K562 (cell line): ENCODE data around the gene RASGEF1C. TPM values are rescaled to one million over a fixed set of nuclear protein-coding genes. Genes with fewer than 3 reads are reported as not detected.

Experiments
- ATAC-seq: fragments of 200-7000 bp; cut with Tn5 transposase; 3 replicates; pipeline ENCODE4 v1.9.1; 2020; ENCODE audit warnings: moderate library complexity
- BruUV-seq: library from RNA; stranded (reverse); fragments of 400-500 nt; replicated peaks from 2 replicates; lab custom pipeline; 2021; lab: Mats Ljungman, UMichigan
- CTCF ChIA-PET: fragments of 300-600 bp; formaldehyde crosslinking; extraction: SDS; loops from one replicate; lab custom pipeline; 2021; ENCODE audit warnings: low intra/inter-chr PET ratio; lab: Yijun Ruan, JAX
- POLR2A ChIA-PET: fragments of 300-600, 350-650 bp; sonication (Branson Sonifier 250); formaldehyde crosslinking; extraction: SDS; loops from one replicate; lab custom pipeline; 2021; ENCODE audit warnings: antibody characterized with exemption, inconsistent platforms; lab: Yijun Ruan, JAX
- DNase-seq, 4 experiments: peaks; one replicate each; pipeline versions ENCODE4 v3.0.0 to v3.0.0-alpha.2; 2011 to 2018; ENCODE audit warnings: low spot score in 3 of 4, mixed read lengths in 3 of 4; ENCODE audit errors: extremely low read depth in 1 of 4
- FAIRE-seq: peaks from 2 replicates; lab custom pipeline; 2011; peaks lifted over from hg19 to GRCh38; lab: Jason Lieb, UNC
- H2AFZ ChIP-seq: 2 replicates; pipeline ENCODE4 v1.6.0; 2011; ENCODE audit warnings: low read depth, low read length, control low read depth, inconsistent platforms
- H3K27ac ChIP-seq: fragments of 200-600 bp; 3 replicates; pipeline ENCODE4 v1.8.0; 2011; ENCODE audit warnings: low read depth, mild to moderate bottlenecking, control low read depth, inconsistent platforms, low read length, moderate library complexity, mixed read lengths; ENCODE audit errors: extremely low read depth
- H3K27me3 ChIP-seq, 2 experiments: fragments of 300-600 bp in 1 of 2; 2 replicates in 1 of 2; 3 replicates in 1 of 2; pipeline versions ENCODE4 v1.6.0 to v1.8.0; 2011; ENCODE audit warnings: inconsistent platforms in 2 of 2, low read length in 2 of 2, mild to moderate bottlenecking in 1 of 2, mixed read lengths in 1 of 2, moderate library complexity in 1 of 2; ENCODE audit not compliant: control insufficient read depth in 2 of 2, insufficient read depth in 2 of 2
- H3K36me3 ChIP-seq: fragments of 300-600 bp; 3 replicates; pipeline ENCODE4 v1.8.0; 2011; ENCODE audit warnings: mild to moderate bottlenecking, low read length, inconsistent platforms; ENCODE audit not compliant: control insufficient read depth, insufficient read depth
- H3K4me1 ChIP-seq, 2 experiments: fragments of 200-600 bp in 1 of 2; replicated peaks in 1 of 2; 2 replicates in 1 of 2; 3 replicates in 1 of 2; pipeline versions ENCODE4 v1.5.1 to v1.8.0; 2011; ENCODE audit warnings: inconsistent platforms in 2 of 2, low read length in 2 of 2, mild to moderate bottlenecking in 1 of 2, mixed read lengths in 1 of 2, moderate library complexity in 1 of 2; ENCODE audit not compliant: control insufficient read depth in 2 of 2, insufficient read depth in 2 of 2
- H3K4me2 ChIP-seq: 2 replicates; pipeline ENCODE4 v1.6.1; 2011; ENCODE audit warnings: low read length, control low read depth, inconsistent platforms, mixed read lengths; ENCODE audit not compliant: insufficient read depth
- H3K4me3 ChIP-seq: fragments of 200-600 bp; sonication (generic), shearing (Covaris generic); 2 replicates; pipeline ENCODE4 v1.5.1; 2016; ENCODE audit warnings: control low read depth, inconsistent platforms
- H3K79me2 ChIP-seq: fragments of 200-600 bp; 3 replicates; pipeline ENCODE4 v1.8.0; 2011; ENCODE audit warnings: low read length, inconsistent platforms; ENCODE audit not compliant: control insufficient read depth, insufficient read depth
- H3K9ac ChIP-seq, 2 experiments: 2 replicates each; pipeline versions ENCODE4 v1.6.0 to v1.6.1; 2011; ENCODE audit warnings: low read depth in 2 of 2, low read length in 2 of 2, control low read depth in 1 of 2, inconsistent platforms in 1 of 2, mild to moderate bottlenecking in 1 of 2, mixed read lengths in 1 of 2; ENCODE audit not compliant: insufficient read depth in 1 of 2
- H3K9me1 ChIP-seq: one replicate; pipeline ENCODE4 v1.6.0; 2011; ENCODE audit warnings: inconsistent platforms, mild to moderate bottlenecking, low read length, moderate library complexity; ENCODE audit not compliant: control insufficient read depth, insufficient read depth
- H3K9me3 ChIP-seq: replicated peaks from 2 replicates; pipeline ENCODE4 v1.5.1; 2011; ENCODE audit warnings: low read depth, low read length, inconsistent platforms; ENCODE audit not compliant: control insufficient read depth, insufficient read depth
- H4K20me1 ChIP-seq: replicated peaks from 2 replicates; pipeline ENCODE4 v1.6.1; 2011; ENCODE audit warnings: low read length, inconsistent platforms, mixed read lengths; ENCODE audit not compliant: control insufficient read depth, insufficient read depth
- GTF2E2 ChIP-seq: fragments of 200-800 bp; sonication (Bioruptor generic); IDR thresholded peaks from 2 replicates; pipeline ENCODE4 v1.6.1; 2016; ENCODE audit warnings: missing genetic modification characterization, missing compliant biosample characterization
- HDAC8 ChIP-seq: fragments of 450-650 bp; IDR thresholded peaks from 2 replicates; pipeline ENCODE4 v1.6.1; 2016; ENCODE audit warnings: mild to moderate bottlenecking, missing genetic modification characterization, moderate library complexity, missing compliant biosample characterization
- WGBS: fragments of 100-300 bp; shearing (Covaris generic); methylation state at CpG from one replicate; pipeline ENCODE4 v1.1.6; 2016; ENCODE audit warnings: low coverage, mixed read lengths; ENCODE audit not compliant: insufficient coverage; ENCODE audit errors: missing lambda C conversion rate; 5-methylcytosine and 5-hydroxymethylcytosine counted together
- in situ Hi-C: fragments of 300-500 bp; cut with MboI; formaldehyde crosslinking; loops from 4 replicates; pipeline ENCODE4 v1.15.0; 2018; ENCODE audit warnings: inconsistent platforms, mixed read lengths
- intact Hi-C: fragments of 100-400 bp; cut with micrococcal nuclease; formaldehyde crosslinking; loops from 2 replicates; pipeline ENCODE4 v1.14.2; 2022
- polyA plus RNA-seq, 8 experiments: library from polyadenylated mRNA; depleted of rRNA in 4 of 8; stranded (reverse) in 5 of 8; unstranded in 3 of 8; fragments of >200 nt; fragmentation: Nextera tagmentation in 2 of 8; fragmentation: Illumina TruSeq in 1 of 8; extraction: Ambion mirVana in 2 of 8; extraction: Trizol in 1 of 8; gene quantifications; 2 replicates each; pipeline versions ENCODE4 v1.2.1 to v1.2.3, GENCODE V29; 2011 to 2014; ENCODE audit warnings: inconsistent platforms in 1 of 8, missing spikeins in 1 of 8
- total RNA-seq, 7 experiments: library from RNA; depleted of rRNA in 6 of 7; stranded (reverse); fragments of >200 nt in 6 of 7; fragmentation: Illumina TruSeq in 2 of 7; extraction: Trizol in 2 of 7; gene quantifications; 2 replicates each; pipeline versions ENCODE4 v1.2.1 to v1.2.3, GENCODE V29; 2011 to 2021; ENCODE audit warnings: low replicate concordance in 1 of 7
- TF ChIP-seq, protein P1 (sequence below): fragments of 250-450 bp; sonication (Bioruptor Pico); IDR thresholded peaks from 2 replicates; pipeline ENCODE4 v1.4.0; 2020
- TF ChIP-seq, protein P2 (sequence below): sonication (generic); formaldehyde crosslinking; IDR thresholded peaks from 2 replicates; pipeline ENCODE4 v1.8.0; 2022; ENCODE audit warnings: mild to moderate bottlenecking, low read depth, missing genetic modification reagents
- TF ChIP-seq, protein P3 (sequence below): fragments of 250-450 bp; sonication (Bioruptor Pico); IDR thresholded peaks from 2 replicates; pipeline ENCODE4 v1.8.0; 2022; ENCODE audit warnings: moderate library complexity, mild to moderate bottlenecking, inconsistent platforms
- TF ChIP-seq, protein P4 (sequence below): sonication (generic); formaldehyde crosslinking; IDR thresholded peaks from 2 replicates; pipeline ENCODE4 v1.8.1; 2023; ENCODE audit warnings: mild to moderate bottlenecking, missing genetic modification reagents
- TF ChIP-seq, protein P5 (sequence below): sonication (generic); formaldehyde crosslinking; IDR thresholded peaks from 2 replicates; pipeline ENCODE4 v1.8.0; 2022; ENCODE audit warnings: mild to moderate bottlenecking, missing genetic modification reagents, borderline replicate concordance

The RASGEF1C gene
- total and polyA plus RNA-seq, 9 of the 15 experiments (the other 6 are each of a cell fraction or from before 2014, with no cell fraction given): 0.04 to 1.1 (median 0.21) TPM; not detected in 4

DNA sequence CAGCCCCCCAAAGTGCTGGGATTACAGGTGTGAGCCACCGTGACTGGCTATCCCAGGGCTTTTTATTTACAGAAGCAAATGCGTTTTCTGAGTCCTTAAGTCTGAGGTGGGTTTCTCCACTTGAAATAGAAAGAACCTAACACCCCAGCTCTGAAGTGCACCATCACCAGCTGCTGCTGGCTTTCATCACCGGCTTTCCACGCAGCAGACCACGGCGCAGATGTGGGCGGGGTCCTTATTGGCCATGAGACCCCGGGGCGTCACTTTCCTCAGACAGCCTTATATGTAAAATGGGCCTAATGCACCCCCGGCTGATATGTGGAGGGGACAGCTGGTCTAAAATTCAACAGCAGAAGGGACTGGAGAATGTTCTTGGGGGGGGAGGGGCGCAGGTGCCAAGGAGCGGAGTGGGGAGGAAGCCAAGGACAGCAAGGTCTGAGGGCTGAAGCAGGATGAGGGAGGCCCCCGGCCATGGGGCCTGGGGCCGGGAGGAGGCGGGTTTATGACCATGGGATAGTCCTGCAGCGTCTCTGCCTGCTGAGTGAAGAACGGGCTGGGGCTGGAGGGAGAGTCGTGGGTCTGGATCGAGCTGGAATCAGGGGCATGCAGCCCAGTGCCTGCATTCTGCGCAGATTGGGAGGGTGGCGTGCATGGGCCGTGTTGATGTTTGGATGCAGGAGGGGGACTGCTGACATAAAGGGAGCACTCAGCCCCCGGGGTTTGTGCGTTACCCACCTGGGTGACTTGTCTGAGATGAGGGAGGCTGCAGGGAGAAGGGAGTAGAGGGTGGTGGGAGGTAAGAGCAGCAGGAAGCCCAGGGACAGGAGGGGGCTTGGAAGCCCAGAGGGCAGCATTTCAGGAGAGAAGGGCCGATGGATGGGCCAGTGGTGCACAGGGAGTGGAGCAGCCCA is 30.2 kb downstream of the RASGEF1C start (continued):
- TF ChIP-seq, protein P1, sequence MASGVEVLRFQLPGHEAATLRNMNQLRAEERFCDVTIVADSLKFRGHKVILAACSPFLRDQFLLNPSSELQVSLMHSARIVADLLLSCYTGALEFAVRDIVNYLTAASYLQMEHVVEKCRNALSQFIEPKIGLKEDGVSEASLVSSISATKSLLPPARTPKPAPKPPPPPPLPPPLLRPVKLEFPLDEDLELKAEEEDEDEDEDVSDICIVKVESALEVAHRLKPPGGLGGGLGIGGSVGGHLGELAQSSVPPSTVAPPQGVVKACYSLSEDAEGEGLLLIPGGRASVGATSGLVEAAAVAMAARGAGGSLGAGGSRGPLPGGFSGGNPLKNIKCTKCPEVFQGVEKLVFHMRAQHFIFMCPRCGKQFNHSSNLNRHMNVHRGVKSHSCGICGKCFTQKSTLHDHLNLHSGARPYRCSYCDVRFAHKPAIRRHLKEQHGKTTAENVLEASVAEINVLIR: no peak
- TF ChIP-seq, protein P2, sequence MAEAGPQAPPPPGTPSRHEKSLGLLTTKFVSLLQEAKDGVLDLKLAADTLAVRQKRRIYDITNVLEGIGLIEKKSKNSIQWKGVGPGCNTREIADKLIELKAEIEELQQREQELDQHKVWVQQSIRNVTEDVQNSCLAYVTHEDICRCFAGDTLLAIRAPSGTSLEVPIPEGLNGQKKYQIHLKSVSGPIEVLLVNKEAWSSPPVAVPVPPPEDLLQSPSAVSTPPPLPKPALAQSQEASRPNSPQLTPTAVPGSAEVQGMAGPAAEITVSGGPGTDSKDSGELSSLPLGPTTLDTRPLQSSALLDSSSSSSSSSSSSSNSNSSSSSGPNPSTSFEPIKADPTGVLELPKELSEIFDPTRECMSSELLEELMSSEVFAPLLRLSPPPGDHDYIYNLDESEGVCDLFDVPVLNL: no peak
- TF ChIP-seq GTF2E2 (tag): no peak

DNA sequence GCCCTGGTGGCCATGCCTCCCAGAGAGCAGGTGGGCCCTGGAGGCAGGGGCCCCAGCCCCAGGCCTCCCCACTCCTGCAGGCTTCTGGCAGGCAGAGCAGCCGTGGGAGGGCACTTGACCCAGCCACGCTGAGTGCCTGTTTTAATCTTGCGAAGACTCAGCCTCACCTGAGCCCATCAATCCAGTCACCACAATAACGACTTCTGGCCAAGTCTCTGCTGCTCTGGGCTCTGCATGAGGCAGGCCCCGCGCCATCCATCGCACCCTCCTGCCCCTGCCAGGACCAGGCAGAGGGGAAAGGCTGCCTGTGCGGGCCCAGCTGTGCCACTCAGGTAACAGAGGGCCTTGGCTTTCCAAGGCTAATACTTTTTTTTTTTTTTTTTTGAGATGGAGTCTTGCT is 32.8 kb downstream of the RASGEF1C start:
- no peak for FAIRE-seq
- Histone ChIP-seq H3K9me3 (no peaks in the 10 kb centered on the region), H3K27me3 (peaks cover 36 to 80% of the 10 kb centered on the region in 2 experiments), H3K9ac (no peak overlapping the region; a peak in 1 of 4 replicates), H3K27ac (no peak overlapping the region), H3K4me2 (no peak overlapping the region), H3K4me1 (peaks cover 0 to 22% of the 10 kb centered on the region in 2 experiments; a peak in 2 of 5 replicates), H3K9me1 (no peaks in the 10 kb centered on the region), H2AFZ (no peak overlapping the region), H3K79me2 (no peaks in the 10 kb centered on the region), H3K4me3 (no peak overlapping the region), H3K36me3 (no peaks in the 10 kb centered on the region), H4K20me1 (0 out of 2 replicates have a peak, but pooled peaks cover 15% of the 10 kb centered on the region)
- POLR2A ChIA-PET: no interaction called here
- WGBS: 25% methylated on average over 8 of the region's 8 CpGs
- BruUV-seq: no TSS peak
- CTCF ChIA-PET: no interaction called here
- in situ Hi-C loops (no loop called here), intact Hi-C loops (no loop called here)
- no peak for ATAC-seq
- no peak for DNase-seq
- TF ChIP-seq, protein P3, sequence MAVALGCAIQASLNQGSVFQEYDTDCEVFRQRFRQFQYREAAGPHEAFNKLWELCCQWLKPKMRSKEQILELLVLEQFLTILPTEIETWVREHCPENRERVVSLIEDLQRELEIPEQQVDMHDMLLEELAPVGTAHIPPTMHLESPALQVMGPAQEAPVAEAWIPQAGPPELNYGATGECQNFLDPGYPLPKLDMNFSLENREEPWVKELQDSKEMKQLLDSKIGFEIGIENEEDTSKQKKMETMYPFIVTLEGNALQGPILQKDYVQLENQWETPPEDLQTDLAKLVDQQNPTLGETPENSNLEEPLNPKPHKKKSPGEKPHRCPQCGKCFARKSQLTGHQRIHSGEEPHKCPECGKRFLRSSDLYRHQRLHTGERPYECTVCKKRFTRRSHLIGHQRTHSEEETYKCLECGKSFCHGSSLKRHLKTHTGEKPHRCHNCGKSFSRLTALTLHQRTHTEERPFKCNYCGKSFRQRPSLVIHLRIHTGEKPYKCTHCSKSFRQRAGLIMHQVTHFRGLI (CRISPR knock-in tag): no peak
- TF ChIP-seq HDAC8 (tag): no peak
- TF ChIP-seq, protein P4, sequence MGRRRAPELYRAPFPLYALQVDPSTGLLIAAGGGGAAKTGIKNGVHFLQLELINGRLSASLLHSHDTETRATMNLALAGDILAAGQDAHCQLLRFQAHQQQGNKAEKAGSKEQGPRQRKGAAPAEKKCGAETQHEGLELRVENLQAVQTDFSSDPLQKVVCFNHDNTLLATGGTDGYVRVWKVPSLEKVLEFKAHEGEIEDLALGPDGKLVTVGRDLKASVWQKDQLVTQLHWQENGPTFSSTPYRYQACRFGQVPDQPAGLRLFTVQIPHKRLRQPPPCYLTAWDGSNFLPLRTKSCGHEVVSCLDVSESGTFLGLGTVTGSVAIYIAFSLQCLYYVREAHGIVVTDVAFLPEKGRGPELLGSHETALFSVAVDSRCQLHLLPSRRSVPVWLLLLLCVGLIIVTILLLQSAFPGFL (CRISPR knock-in tag): no peak
- TF ChIP-seq, protein P5, sequence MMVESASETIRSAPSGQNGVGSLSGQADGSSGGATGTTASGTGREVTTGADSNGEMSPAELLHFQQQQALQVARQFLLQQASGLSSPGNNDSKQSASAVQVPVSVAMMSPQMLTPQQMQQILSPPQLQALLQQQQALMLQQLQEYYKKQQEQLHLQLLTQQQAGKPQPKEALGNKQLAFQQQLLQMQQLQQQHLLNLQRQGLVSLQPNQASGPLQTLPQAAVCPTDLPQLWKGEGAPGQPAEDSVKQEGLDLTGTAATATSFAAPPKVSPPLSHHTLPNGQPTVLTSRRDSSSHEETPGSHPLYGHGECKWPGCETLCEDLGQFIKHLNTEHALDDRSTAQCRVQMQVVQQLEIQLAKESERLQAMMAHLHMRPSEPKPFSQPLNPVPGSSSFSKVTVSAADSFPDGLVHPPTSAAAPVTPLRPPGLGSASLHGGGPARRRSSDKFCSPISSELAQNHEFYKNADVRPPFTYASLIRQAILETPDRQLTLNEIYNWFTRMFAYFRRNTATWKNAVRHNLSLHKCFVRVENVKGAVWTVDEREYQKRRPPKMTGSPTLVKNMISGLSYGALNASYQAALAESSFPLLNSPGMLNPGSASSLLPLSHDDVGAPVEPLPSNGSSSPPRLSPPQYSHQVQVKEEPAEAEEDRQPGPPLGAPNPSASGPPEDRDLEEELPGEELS: no peak
